ENCODE results near the gene RRP36.

- TF ChIP-seq CTCF (IDR thresholded peaks at IDR 0.05; ENCODE audit: low read length) (no peak), EZH2 (IDR thresholded peaks at IDR 0.05; ENCODE audit: borderline replicate concordance, low read length) (no peak)
Observed at GRCh38 chr6:43014434-43014909, 7.0 kb upstream of the RRP36 start.

Data from OCI-LY1 (cell line).